Upper lobe of right lung (tissue), 1 donor: ENCODE measurements around the gene VSIR. TPM values are rescaled to one million over a fixed set of nuclear protein-coding genes. Genes with fewer than 3 reads are reported as not detected.

Experiments
- ATAC-seq: fragments of 200-7000 bp; cut with Tn5 transposase; one replicate; pipeline ENCODE4 v1.9.1; 2020; ENCODE audit warnings: mild to moderate bottlenecking, moderate library complexity
- DNase-seq: peaks from one replicate; pipeline ENCODE4 v3.0.0-alpha.2; 2020
- H3K27ac ChIP-seq: fragments of 200-600 bp; one replicate; pipeline ENCODE4 v1.8.0; 2022
- H3K27me3 ChIP-seq: fragments of 200-600 bp; one replicate; pipeline ENCODE4 v1.8.0; 2022; ENCODE audit warnings: mild to moderate bottlenecking
- H3K36me3 ChIP-seq: fragments of 200-600 bp; one replicate; pipeline ENCODE4 v1.8.0; 2022
- H3K4me1 ChIP-seq: fragments of 200-600 bp; one replicate; pipeline ENCODE4 v1.8.0; 2022
- H3K4me3 ChIP-seq: fragments of 200-600 bp; one replicate; pipeline ENCODE4 v1.8.0; 2022; ENCODE audit warnings: mild to moderate bottlenecking
- H3K9me3 ChIP-seq: fragments of 200-600 bp; one replicate; pipeline ENCODE4 v1.8.0; 2022
- intact Hi-C: fragments of 100-400 bp; cut with DNase I; formaldehyde crosslinking; loops from one replicate; pipeline ENCODE4 v1.11.0; 2022
- total RNA-seq: library from RNA; stranded (reverse); fragmentation: NEBNext Ultra II Directional; extraction: Animal tissue kit (Norgen Biotek cat#: 25700); gene quantifications from one replicate; pipeline ENCODE4 v1.2.1, GENCODE V29; 2021
- TF ChIP-seq, protein P1 (sequence below): fragments of 200-600 bp; IDR thresholded peaks from one replicate; pipeline ENCODE4 v1.8.0; 2022; ENCODE audit warnings: antibody characterized with exemption
- donor health status: DM: no; HTN: yes; CAD: no; lungs with severe emphysema.

VSIR gene
- total RNA-seq, 1 donor from 2014 or later, result 128 TPM

DNA sequence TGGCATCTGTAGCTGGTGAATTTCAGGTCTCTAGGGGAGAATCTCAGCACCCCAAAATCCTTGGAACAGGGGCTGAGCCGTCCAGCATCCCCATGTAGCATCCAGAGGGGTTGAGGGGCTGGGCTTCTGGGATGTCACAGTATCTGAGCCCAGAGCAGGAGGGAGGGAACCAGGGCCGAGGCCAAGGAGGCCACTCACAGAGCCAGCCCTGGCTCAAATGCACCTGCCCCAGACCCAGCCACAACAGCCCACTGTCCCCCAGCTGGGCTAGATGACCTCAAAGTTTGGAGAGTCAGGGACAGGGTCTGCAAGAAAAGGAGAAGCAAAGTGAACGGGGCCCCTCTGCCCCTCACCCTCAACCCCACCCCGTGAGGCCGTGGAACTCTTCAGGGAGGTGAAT is 22.3 kb downstream of the VSIR start:
- Histone ChIP-seq H3K36me3 (peaks cover 40% of the 10 kb centered on the region), H3K9me3 (no peaks in the 10 kb centered on the region), H3K4me1 (peaks cover 91% of the 10 kb centered on the region), H3K27me3 (no peaks in the 10 kb centered on the region), H3K4me3 (no peak overlapping the region), H3K27ac (peak overlapping the region; percentile 88)
- TF ChIP-seq, protein P1, sequence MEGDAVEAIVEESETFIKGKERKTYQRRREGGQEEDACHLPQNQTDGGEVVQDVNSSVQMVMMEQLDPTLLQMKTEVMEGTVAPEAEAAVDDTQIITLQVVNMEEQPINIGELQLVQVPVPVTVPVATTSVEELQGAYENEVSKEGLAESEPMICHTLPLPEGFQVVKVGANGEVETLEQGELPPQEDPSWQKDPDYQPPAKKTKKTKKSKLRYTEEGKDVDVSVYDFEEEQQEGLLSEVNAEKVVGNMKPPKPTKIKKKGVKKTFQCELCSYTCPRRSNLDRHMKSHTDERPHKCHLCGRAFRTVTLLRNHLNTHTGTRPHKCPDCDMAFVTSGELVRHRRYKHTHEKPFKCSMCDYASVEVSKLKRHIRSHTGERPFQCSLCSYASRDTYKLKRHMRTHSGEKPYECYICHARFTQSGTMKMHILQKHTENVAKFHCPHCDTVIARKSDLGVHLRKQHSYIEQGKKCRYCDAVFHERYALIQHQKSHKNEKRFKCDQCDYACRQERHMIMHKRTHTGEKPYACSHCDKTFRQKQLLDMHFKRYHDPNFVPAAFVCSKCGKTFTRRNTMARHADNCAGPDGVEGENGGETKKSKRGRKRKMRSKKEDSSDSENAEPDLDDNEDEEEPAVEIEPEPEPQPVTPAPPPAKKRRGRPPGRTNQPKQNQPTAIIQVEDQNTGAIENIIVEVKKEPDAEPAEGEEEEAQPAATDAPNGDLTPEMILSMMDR, result no peak
- intact Hi-C loops, result no loop called here
- no peak for ATAC-seq
- DNase-seq, result no peak

DNA sequence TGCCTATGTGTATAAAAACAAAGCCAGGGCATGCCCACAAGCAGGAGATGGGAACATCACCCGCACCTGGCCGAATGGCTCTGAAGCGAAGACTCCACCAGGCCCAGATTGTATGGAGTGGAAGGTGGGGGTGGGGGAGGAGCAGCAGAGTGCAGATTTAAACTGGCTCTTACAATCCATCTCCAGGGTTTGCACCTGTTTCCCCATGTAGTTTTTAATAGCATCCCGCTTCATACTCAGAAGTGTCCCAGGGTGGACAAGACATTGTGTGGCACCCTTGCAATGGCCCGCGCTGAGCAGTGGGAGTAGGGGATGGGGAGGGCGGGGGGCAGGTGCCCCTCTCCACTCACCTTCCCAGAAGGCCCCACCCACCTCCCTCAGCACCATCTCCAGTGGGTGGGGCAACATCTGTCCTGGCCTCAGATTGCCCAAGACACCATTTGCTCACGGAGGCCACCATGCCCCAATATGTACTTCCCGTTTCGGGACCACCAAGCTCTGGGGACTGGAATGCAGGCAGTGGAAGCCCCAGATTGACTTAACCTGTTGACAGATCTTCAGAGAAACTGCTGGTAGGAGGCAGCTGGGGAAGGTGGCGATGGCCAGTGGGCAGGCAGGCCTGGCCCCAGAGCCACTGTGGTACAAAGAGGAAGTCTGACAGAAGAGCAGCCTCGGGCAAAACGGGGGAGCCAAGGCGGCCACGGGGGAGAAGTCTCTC is 23.0 kb downstream of the VSIR start:
- no peak for DNase-seq
- Histone ChIP-seq H3K9me3 (no peaks in the 10 kb centered on the region), H3K27ac (peak overlapping the region; percentile 88), H3K4me1 (peaks cover 88% of the 10 kb centered on the region), H3K27me3 (no peaks in the 10 kb centered on the region), H3K4me3 (no peak overlapping the region), H3K36me3 (peaks cover 38% of the 10 kb centered on the region)
- no peak for ATAC-seq
- intact Hi-C loops, result no loop called here
- TF ChIP-seq, protein P1, result no peak

DNA sequence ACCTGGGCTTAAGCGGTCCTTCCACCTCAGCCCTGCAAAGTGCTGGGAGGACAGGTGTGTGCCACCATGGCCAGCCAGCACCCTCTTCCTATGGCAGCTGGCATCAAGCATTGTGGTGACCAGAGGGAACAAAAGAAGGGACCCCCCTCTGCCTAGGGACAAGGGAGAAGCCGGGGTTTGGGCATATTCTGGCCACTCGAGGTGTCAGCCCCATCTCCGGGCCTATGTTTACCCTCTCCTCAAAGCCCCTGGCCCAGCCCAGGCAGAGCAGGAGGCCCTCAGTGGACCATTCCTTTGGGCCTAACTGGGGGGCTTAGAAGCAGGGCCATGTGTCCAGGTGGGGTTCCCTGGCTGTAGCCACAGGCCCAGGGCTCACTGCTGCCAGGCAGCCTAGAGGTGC is 23.9 kb downstream of the VSIR start:
- no peak for ATAC-seq
- Histone ChIP-seq H3K27ac (peak overlapping the region; percentile 88), H3K27me3 (no peaks in the 10 kb centered on the region), H3K9me3 (no peaks in the 10 kb centered on the region), H3K4me1 (peaks cover 79% of the 10 kb centered on the region), H3K36me3 (peaks cover 31% of the 10 kb centered on the region), H3K4me3 (no peak overlapping the region)
- DNase-seq, result no peak
- TF ChIP-seq, protein P1, result no peak
- intact Hi-C loops, result no loop called here

DNA sequence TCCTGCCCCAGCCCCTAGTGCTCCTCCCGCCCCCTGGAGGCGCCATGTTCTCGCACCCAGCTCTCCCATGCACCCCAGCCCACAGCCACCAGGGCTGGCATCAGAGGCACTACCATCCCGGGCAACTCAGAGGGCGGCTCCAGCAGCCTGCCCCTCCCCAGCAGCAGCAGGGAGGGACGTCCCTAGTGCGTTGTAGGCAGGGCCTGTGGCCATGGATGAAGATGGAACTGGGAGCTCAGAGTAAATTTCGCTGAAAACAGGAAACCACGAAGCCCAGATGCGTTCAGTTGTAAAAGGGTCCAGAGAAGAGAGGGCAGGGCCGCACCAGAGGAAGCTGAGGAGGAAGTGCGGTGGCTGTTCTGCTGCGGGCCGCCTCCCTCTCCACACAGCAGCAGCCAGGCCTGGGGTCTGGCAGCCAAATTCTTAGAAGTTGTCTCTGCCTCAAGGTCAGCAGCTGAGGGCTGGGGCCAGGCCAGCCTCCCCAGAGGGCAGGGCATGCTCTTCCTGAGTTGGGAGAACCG is 24.6 kb downstream of the VSIR start:
- H3K4me3 ChIP-seq, result no peak overlapping the region
- DNase-seq, result peak; percentile 82

DNA sequence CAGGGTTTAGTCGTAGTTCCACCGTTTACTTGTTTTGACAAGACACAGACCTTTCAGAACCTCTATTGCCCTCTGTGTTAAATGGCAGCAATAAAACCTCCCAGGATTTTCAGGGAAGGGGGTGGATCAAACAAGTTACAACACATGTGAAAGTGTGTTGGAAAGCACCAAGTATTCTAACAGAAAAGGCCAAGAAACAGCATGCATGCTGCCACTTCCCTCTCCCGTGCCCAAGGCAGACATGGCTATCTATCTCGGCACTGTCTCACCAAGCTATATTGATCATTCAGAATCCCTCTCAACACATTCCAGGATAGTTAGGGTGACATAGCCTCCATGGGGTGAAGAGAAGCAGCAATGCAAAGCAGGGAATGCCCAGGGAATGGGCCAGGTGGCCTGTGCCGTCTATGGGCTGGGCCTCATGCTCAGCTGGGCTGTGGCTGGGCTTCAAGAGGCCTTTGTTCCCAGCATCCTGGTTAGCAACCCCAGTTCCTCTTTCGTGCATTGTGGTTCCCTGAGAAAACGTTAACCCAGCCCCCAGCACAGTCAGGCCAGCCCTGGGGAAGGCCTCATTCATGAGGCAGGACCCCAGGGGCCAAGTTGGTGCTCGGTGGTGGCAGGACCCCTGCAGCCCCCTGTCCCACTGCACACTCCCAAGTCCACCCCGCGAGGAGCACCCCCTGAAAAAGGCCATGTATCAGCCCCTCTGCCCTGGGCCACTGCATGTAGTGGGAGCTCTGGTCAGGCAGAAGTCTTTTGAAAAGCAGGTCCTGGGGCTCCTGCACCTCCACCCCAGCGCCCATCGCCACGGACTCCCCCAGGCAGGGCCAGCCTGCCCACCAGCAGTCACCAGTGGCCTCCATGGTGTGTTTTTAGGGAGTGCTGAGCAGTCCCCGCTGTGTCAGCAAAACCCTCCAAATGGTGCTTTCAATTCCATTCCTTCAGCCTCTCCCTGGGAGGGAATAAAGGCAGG is 25.5 kb downstream of the VSIR start:
- peaks cover 19% of the 10 kb centered on the region for H3K36me3 ChIP-seq
- DNase-seq (no peak), ATAC-seq (peak; percentile 20)
- TF ChIP-seq, protein P1, result no peak
- H3K4me3 ChIP-seq, result no peak overlapping the region
- peaks cover 68% of the 10 kb centered on the region for H3K4me1 ChIP-seq
- no peaks in the 10 kb centered on the region for H3K9me3 ChIP-seq
- peak overlapping the region; percentile 88 for H3K27ac ChIP-seq
- no peaks in the 10 kb centered on the region for H3K27me3 ChIP-seq
- intact Hi-C loops, result no loop called here

More for the DNA sequence above, 24.6 kb downstream of the VSIR start:
- intact Hi-C loops, result no loop called here
- no peaks in the 10 kb centered on the region for H3K9me3 ChIP-seq
- peak overlapping the region; percentile 88 for H3K27ac ChIP-seq
- ATAC-seq, result peak; percentile 66
- TF ChIP-seq, protein P1, result peak; percentile 24
- peaks cover 73% of the 10 kb centered on the region for H3K4me1 ChIP-seq
- H3K36me3 ChIP-seq, result peaks cover 25% of the 10 kb centered on the region
- H3K27me3 ChIP-seq, result no peaks in the 10 kb centered on the region
